Astrocyte of the cerebellum (primary cell): ENCODE measurements around the gene DSE.

Source experiments
- DNase-seq: peaks from one replicate; pipeline ENCODE4 v3.0.0-alpha.2; 2011; ENCODE audit warnings: low read depth
- H3K4me3 ChIP-seq: 2 replicates; pipeline ENCODE4 v1.5.1; 2011; ENCODE audit warnings: mild to moderate bottlenecking, low read depth, low read length, moderate library complexity
- CTCF ChIP-seq: IDR thresholded peaks from 2 replicates; pipeline ENCODE4 v1.5.1; 2012; ENCODE audit warnings: low read length, low read depth, moderate library complexity, mild to moderate bottlenecking; ENCODE audit errors: missing control alignments
- in situ Hi-C: cut with HindIII; loops from 2 replicates; pipeline ENCODE4 v1.10.0; 2017; ENCODE audit warnings: low sequenced_read_pairs

DSE gene

GRCh38 chr6:116443105-116443504 lies 72.4 kb downstream of the DSE start:
- TF ChIP-seq CTCF = no peak
- in situ Hi-C loops = no loop called here

GRCh38 chr6:116444092-116444491 lies 73.3 kb downstream of the DSE start:
- no peak overlapping the region for H3K4me3 ChIP-seq
- peak; percentile 61 for TF ChIP-seq CTCF
- DNase-seq = peak; percentile 12
- in situ Hi-C loops = no loop called here

More at GRCh38 chr6:116443105-116443504, 72.4 kb downstream of the DSE start:
- no peak overlapping the region for H3K4me3 ChIP-seq
- no peak for DNase-seq

GRCh38 chr6:116444575-116444974 lies 73.8 kb downstream of the DSE start:
- no peak for TF ChIP-seq CTCF
- no peak for DNase-seq
- no peak overlapping the region for H3K4me3 ChIP-seq
- in situ Hi-C loops = no loop called here

DNA sequence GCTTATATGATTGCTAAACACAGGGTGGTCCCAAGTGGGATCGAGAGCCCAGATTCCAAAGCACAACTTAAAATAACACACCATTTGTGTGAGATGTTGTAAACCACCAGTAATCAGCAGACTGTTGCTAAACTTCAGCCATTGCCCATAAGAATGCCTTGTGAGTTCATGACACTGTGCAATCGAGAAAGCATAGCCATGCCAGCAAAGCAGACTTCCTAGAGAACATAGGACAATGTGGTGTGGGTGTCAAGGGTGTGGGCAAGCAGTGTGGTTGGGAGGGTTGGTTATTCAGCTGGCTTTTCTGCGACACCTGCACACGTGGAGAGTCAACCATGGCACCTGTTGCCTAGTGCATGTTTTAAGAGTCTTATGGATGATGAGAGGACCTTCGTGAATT lies 74.4 kb downstream of the DSE start:
- no peak overlapping the region for H3K4me3 ChIP-seq
- TF ChIP-seq CTCF = no peak
- DNase-seq = no peak
- in situ Hi-C loops = no loop called here

DNA sequence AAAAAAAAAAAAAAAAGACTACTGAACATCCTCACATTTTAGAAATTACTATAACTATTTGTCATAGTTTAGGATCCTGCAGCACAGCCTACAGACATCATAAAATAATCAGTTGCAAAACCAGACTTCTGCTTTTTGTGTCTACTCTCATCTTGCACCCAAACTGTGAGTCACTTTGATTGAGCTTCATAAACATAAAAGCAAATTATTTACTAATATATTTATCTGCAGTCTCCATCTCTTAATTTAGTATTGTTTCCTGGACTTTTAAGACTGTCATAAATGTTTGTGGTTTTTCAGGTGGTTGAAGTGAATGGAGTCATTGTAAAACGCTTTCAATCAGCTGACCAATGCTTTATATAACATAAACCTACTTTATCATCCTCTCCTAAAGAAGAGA lies 75.7 kb downstream of the DSE start:
- in situ Hi-C loops = no loop called here
- no peak overlapping the region for H3K4me3 ChIP-seq
- no peak for DNase-seq
- no peak for TF ChIP-seq CTCF

DNA sequence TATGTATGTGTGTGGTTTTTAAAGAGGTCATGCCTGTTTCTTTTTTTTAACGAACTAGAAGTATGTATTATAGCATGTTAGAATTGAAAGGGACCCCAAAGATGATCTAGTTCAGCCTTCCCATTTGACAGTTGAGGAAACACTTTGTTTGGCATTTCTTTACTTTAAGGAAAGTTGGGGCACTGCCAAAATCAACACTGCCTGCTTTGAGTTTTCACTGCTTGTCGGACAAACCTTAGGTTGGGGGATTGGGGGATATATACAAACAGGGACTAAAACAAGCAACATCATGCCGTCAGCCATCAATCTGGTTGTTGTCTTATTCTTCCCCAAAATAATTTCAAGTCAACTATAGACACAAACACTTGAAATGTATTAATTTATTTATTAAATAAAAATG lies 76.3 kb downstream of the DSE start:
- no peak overlapping the region for H3K4me3 ChIP-seq
- DNase-seq = no peak
- TF ChIP-seq CTCF = no peak
- in situ Hi-C loops = no loop called here

GRCh38 chr6:116447496-116448011 lies 76.8 kb downstream of the DSE start:
- in situ Hi-C loops = no loop called here
- DNase-seq = peak; percentile 85
- no peak for TF ChIP-seq CTCF
- H3K4me3 ChIP-seq = no peak overlapping the region
